Smooth muscle cell (in vitro differentiated cells): ENCODE data around the gene PTPRG. TPM values are rescaled to one million over a fixed set of nuclear protein-coding genes. Genes with fewer than 3 reads are reported as not detected.

ENCODE experiments used
- DNase-seq: peaks from one replicate; lab custom pipeline; 2025; ENCODE audit not compliant: unreplicated experiment; lab: John Stamatoyannopoulos, UW
- H2AFZ ChIP-seq: fragments of 200-600 bp; sonication (generic); 2 replicates; pipeline ENCODE4 v1.6.0; 2016; ENCODE audit warnings: antibody characterized with exemption, low read depth, mild to moderate bottlenecking
- H3F3A ChIP-seq: fragments of 200-600 bp; sonication (generic); 2 replicates; pipeline ENCODE4 v1.6.0; 2017; ENCODE audit warnings: antibody characterized with exemption, low read depth
- H3K27ac ChIP-seq: fragments of 200-600 bp; sonication (generic); 2 replicates; pipeline ENCODE4 v1.5.1; 2016; ENCODE audit warnings: low read depth, mild to moderate bottlenecking
- H3K27me3 ChIP-seq: fragments of 200-600 bp; sonication (generic); 2 replicates; pipeline ENCODE4 v1.6.1; 2016; ENCODE audit warnings: low read depth, mild to moderate bottlenecking
- H3K36me3 ChIP-seq: fragments of 200-600 bp; sonication (generic); 2 replicates; pipeline ENCODE4 v1.5.1; 2016; ENCODE audit warnings: low read depth
- H3K4me1 ChIP-seq: fragments of 200-600 bp; sonication (generic); 2 replicates; pipeline ENCODE4 v1.5.1; 2016; ENCODE audit warnings: low read depth
- H3K4me2 ChIP-seq: fragments of 200-600 bp; sonication (generic); 2 replicates; pipeline ENCODE4 v1.6.0; 2016; ENCODE audit warnings: mild to moderate bottlenecking
- H3K4me3 ChIP-seq: fragments of 200-600 bp; sonication (generic); 2 replicates; pipeline ENCODE4 v1.5.1; 2016; ENCODE audit warnings: mild to moderate bottlenecking
- H3K79me2 ChIP-seq: fragments of 200-600 bp; sonication (generic); 2 replicates; pipeline ENCODE4 v1.6.0; 2016; ENCODE audit warnings: low read depth, mild to moderate bottlenecking
- H3K9ac ChIP-seq: fragments of 200-600 bp; sonication (generic); 2 replicates; pipeline ENCODE4 v1.6.0; 2016; ENCODE audit warnings: low read depth
- H3K9me3 ChIP-seq: fragments of 200-600 bp; sonication (generic); replicated peaks from 2 replicates; pipeline ENCODE4 v1.5.1; 2016; ENCODE audit warnings: low read depth
- H4K20me1 ChIP-seq: fragments of 200-600 bp; sonication (generic); 2 replicates; pipeline ENCODE4 v1.6.0; 2016; ENCODE audit warnings: low read depth
- WGBS: methylation state at CpG from one replicate; pipeline ENCODE4 v1.1.7; 2016; ENCODE audit warnings: low lambda C conversion rate; 5-methylcytosine and 5-hydroxymethylcytosine counted together
- polyA plus RNA-seq: library from polyadenylated mRNA; unstranded; fragments of >200 nt; fragmentation: Nextera tagmentation; extraction: Ambion mirVana; gene quantifications from 2 replicates; pipeline ENCODE4 v1.2.1, GENCODE V29; 2016
- total RNA-seq: library from RNA; depleted of rRNA; stranded (reverse); fragments of >200 nt; gene quantifications from 2 replicates; pipeline ENCODE4 v1.2.3, GENCODE V29; 2014
- TF ChIP-seq, protein P1 (sequence below): fragments of 200-600 bp; sonication (generic); IDR thresholded peaks from 2 replicates; pipeline ENCODE4 v1.5.1; 2017; ENCODE audit warnings: borderline replicate concordance, mild to moderate bottlenecking, antibody characterized with exemption; ENCODE audit not compliant: insufficient read depth, poor library complexity, severe bottlenecking

Gene PTPRG
- total and polyA plus RNA-seq, 2 experiments from 2014 or later, result 21.2 to 87.3 TPM

DNA sequence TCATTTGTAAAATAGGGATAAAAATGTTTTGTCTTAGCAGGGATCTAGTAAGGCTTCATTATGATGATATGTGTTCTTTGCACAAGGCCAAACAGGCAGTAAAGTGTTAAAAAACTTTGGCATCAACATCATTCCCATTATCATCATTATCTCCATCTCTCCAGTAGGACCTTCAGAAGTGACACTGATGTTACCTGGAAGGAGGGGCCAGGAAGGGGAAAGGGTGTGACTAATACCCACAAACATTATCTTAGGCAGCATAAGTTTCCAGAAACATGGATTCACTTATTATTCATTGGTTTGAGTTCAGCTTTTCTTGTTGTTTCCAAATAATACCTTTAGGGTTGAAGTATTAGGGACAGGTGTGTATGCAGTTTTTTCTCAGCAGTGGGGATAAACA, 399.6 kb downstream of the PTPRG start:
- Histone ChIP-seq H3K4me2 (peak overlapping the region; percentile 27), H4K20me1 (peaks cover 91% of the 10 kb centered on the region), H3K79me2 (peaks cover 20% of the 10 kb centered on the region), H3K9ac (no peak overlapping the region), H2AFZ (no peak overlapping the region), H3F3A (no peaks in the 10 kb centered on the region), H3K27ac (no peak overlapping the region), H3K9me3 (no peaks in the 10 kb centered on the region), H3K36me3 (no peaks in the 10 kb centered on the region), H3K27me3 (no peaks in the 10 kb centered on the region), H3K4me3 (no peak overlapping the region), H3K4me1 (peaks cover 27% of the 10 kb centered on the region)
- no peak for DNase-seq
- TF ChIP-seq, protein P1, sequence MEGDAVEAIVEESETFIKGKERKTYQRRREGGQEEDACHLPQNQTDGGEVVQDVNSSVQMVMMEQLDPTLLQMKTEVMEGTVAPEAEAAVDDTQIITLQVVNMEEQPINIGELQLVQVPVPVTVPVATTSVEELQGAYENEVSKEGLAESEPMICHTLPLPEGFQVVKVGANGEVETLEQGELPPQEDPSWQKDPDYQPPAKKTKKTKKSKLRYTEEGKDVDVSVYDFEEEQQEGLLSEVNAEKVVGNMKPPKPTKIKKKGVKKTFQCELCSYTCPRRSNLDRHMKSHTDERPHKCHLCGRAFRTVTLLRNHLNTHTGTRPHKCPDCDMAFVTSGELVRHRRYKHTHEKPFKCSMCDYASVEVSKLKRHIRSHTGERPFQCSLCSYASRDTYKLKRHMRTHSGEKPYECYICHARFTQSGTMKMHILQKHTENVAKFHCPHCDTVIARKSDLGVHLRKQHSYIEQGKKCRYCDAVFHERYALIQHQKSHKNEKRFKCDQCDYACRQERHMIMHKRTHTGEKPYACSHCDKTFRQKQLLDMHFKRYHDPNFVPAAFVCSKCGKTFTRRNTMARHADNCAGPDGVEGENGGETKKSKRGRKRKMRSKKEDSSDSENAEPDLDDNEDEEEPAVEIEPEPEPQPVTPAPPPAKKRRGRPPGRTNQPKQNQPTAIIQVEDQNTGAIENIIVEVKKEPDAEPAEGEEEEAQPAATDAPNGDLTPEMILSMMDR, result no peak

DNA sequence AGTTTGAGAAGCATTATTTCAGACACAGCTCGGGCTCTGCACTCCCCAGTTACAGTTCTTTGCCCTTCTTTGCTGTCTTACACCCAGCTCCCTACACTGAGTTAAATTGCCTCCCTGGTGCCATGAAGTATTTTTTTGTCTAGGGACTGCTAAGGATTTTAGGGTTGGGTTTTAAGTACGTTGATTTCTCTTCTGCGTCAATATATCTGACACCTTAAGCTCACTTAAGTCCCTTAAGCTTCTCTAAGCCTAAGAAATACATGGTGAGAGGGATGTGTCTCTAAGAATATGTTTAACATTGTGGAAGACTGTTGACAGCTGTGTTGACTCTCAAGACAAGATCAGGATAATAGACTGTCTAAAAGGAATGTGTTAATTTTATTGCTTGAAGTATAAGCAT, 400.5 kb downstream of the PTPRG start:
- H2AFZ ChIP-seq, result no peak overlapping the region
- no peak overlapping the region for H3K27ac ChIP-seq
- no peak overlapping the region for H3K4me3 ChIP-seq
- no peaks in the 10 kb centered on the region for H3K9me3 ChIP-seq
- H3K4me2 ChIP-seq, result peak overlapping the region; percentile 27
- H3K79me2 ChIP-seq, result peaks cover 20% of the 10 kb centered on the region
- H3K27me3 ChIP-seq, result no peaks in the 10 kb centered on the region
- H3K4me1 ChIP-seq, result peaks cover 19% of the 10 kb centered on the region
- H3K9ac ChIP-seq, result no peak overlapping the region
- no peak for DNase-seq
- H3F3A ChIP-seq, result no peaks in the 10 kb centered on the region
- TF ChIP-seq, protein P1, result no peak
- no peaks in the 10 kb centered on the region for H3K36me3 ChIP-seq
- peaks cover 94% of the 10 kb centered on the region for H4K20me1 ChIP-seq
- 35% methylated on average over 3 of the region's 3 CpGs for WGBS

DNA sequence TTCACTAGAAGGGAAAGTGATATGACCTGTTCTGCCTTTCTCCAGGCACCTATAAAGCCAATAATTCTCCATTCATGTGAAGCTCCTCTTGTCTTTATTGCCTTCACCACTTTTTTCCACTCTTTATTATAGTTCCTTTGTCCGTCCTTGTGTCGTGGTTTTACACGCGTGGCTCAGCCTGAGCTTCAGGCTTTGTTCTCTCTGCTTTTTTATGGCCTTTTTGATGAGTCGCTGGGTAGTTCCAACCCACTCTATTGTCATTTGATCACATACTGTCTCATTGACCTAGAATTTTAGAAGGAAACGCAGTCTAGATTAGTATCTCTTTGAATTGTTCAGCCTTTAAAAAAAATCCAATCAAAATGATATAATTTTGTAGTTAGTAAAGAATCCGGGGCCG, 403.2 kb downstream of the PTPRG start:
- H3K9me3 ChIP-seq, result no peaks in the 10 kb centered on the region
- 63% methylated on average over 8 of the region's 8 CpGs for WGBS
- no peak overlapping the region for H3K4me2 ChIP-seq
- no peaks in the 10 kb centered on the region for H3F3A ChIP-seq
- TF ChIP-seq, protein P1, result no peak
- peaks cover 14% of the 10 kb centered on the region for H3K79me2 ChIP-seq
- no peaks in the 10 kb centered on the region for H3K27me3 ChIP-seq
- no peak for DNase-seq
- H2AFZ ChIP-seq, result no peak overlapping the region
- no peak overlapping the region for H3K27ac ChIP-seq
- H3K36me3 ChIP-seq, result no peaks in the 10 kb centered on the region
- peaks cover 10% of the 10 kb centered on the region for H3K4me1 ChIP-seq
- H3K9ac ChIP-seq, result no peak overlapping the region
- H4K20me1 ChIP-seq, result peaks cover 96% of the 10 kb centered on the region
- no peak overlapping the region for H3K4me3 ChIP-seq

DNA sequence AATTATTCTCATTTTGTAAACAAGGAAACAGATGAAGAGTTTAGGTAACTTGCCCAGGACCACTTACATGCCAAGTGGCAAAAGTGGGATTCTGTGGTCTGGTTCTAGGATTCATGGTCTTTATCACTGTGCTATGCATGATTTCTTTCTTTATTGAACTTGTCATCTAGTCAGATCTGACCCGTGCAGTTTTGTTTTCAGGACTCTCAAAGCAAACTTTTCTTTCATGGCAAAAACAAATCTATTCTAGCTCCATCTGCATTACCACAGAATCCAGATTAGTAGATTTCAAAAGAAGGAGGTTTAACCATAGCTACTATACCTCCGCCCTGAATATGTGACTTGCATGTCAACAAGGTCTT, 404.4 kb downstream of the PTPRG start:
- 89% methylated on average over 2 of the region's 2 CpGs for WGBS
- Histone ChIP-seq H3K9ac (no peak overlapping the region), H3K9me3 (no peaks in the 10 kb centered on the region), H3K79me2 (peaks cover 5% of the 10 kb centered on the region), H3K4me2 (no peak overlapping the region), H3K27ac (no peak overlapping the region), H3K36me3 (no peaks in the 10 kb centered on the region), H2AFZ (no peak overlapping the region), H3F3A (no peaks in the 10 kb centered on the region), H3K4me1 (peaks cover 10% of the 10 kb centered on the region), H3K4me3 (no peak overlapping the region), H4K20me1 (peaks cover 88% of the 10 kb centered on the region), H3K27me3 (no peaks in the 10 kb centered on the region)
- TF ChIP-seq, protein P1, result no peak
- DNase-seq, result no peak
